Esophagus squamous epithelium (tissue), 4 donors: ENCODE measurements around the gene MICAL3.

Experiments used
- CTCF ChIP-seq, 6 experiments: fragments of 450-650 bp in 4 of 6; fragments of 200-600 bp in 2 of 6; sonication (generic) in 2 of 6; IDR thresholded peaks; one replicate each; pipeline ENCODE4 v1.5.1; 2016 to 2019; ENCODE audit warnings: antibody characterized with exemption in 6 of 6, mild to moderate bottlenecking in 4 of 6, moderate library complexity in 4 of 6
- POLR2A ChIP-seq, 4 donors: fragments of 450-650 bp; IDR thresholded peaks; one replicate each; pipeline ENCODE4 v1.6.1; 2017; ENCODE audit warnings: antibody characterized with exemption in 4 of 4, mild to moderate bottlenecking in 4 of 4, moderate library complexity in 3 of 4

GRCh38 chr22:17802411-17802810 is 221.9 kb downstream of the MICAL3 start:
- TF ChIP-seq POLR2A (IDR thresholded peaks at IDR 0.05) (no peak), CTCF (IDR thresholded peaks at IDR 0.05) (no peak)
